ENCODE data around the gene CNNM1. TPM values are rescaled to one million over a fixed set of nuclear protein-coding genes. Genes with fewer than 3 reads are reported as not detected.

CNNM1 gene
- total and polyA plus RNA-seq, 3 experiments from 2014 or later = 0.11 to 0.16 TPM; not detected in 1

- peaks cover 8% of the 10 kb centered on the region for H3K36me3 ChIP-seq (ENCODE audit: insufficient read depth, low read length)
- H3K9me3 ChIP-seq (ENCODE audit: low read length) = no peaks in the 10 kb centered on the region
- H3K4me3 Mint-ChIP-seq = no peak overlapping the region
- H3K27ac Mint-ChIP-seq = peak overlapping the region in 1 of 8 donors; percentile 44
- no peaks in the 10 kb centered on the region for H3K27me3 ChIP-seq (ENCODE audit: insufficient read depth, low read length, poor library complexity, severe bottlenecking)
- DNase-seq = no peak
- no peaks in the 10 kb centered on the region for H3K9me3 Mint-ChIP-seq
- peaks cover 0 to 10% (median 4%) of the 10 kb centered on the region in 3 donors for H3K4me1 Mint-ChIP-seq
- H3K4me3 ChIP-seq (ENCODE audit: low read length) = no peak overlapping the region
- ChIA-PET CTCF (interaction anchor here (1.8 kb wide), 1 partner anchor 25 kb away, joined by 5 read pairs; no protein-coding TSS in a partner anchor), POLR2A (no interaction called here)
- H3K27me3 Mint-ChIP-seq = no peaks in the 10 kb centered on the region
- H3K27ac ChIP-seq (ENCODE audit: low read depth, low read length) = no peak overlapping the region
- H3K36me3 Mint-ChIP-seq = peaks cover 7 to 52% (median 11%) of the 10 kb centered on the region in 3 donors
- H3K4me1 ChIP-seq (ENCODE audit: insufficient read depth, low read length) = no peaks in the 10 kb centered on the region
Observed at GRCh38 chr10:99410876-99411275, 81.7 kb downstream of the CNNM1 start.

GRCh38 chr10:99411546-99411945 is 82.4 kb downstream of the CNNM1 start:
- Histone ChIP-seq H3K4me1 (ENCODE audit: insufficient read depth, low read length) (no peaks in the 10 kb centered on the region), H3K27me3 (ENCODE audit: insufficient read depth, low read length, poor library complexity, severe bottlenecking) (no peaks in the 10 kb centered on the region), H3K4me3 (ENCODE audit: low read length) (no peak overlapping the region), H3K27ac (ENCODE audit: low read depth, low read length) (no peak overlapping the region), H3K9me3 (ENCODE audit: low read length) (no peaks in the 10 kb centered on the region), H3K36me3 (ENCODE audit: insufficient read depth, low read length) (peaks cover 1% of the 10 kb centered on the region)
- Mint-ChIP-seq H3K9me3 (no peaks in the 10 kb centered on the region), H3K27me3 (no peaks in the 10 kb centered on the region), H3K4me1 (peaks cover 0 to 16% (median 7%) of the 10 kb centered on the region in 3 donors), H3K36me3 (peaks cover 7 to 52% (median 14%) of the 10 kb centered on the region in 3 donors), H3K4me3 (peak overlapping the region in 1 of 7 donors; percentile 1), H3K27ac (no peak overlapping the region)
- POLR2A ChIA-PET = no interaction called here
- CTCF ChIA-PET = interaction anchor here (1.3 to 1.8 kb wide), 2 partner anchors 9 to 24 kb away, joined by 4 to 5 read pairs; no protein-coding TSS in a partner anchor
- no peak for DNase-seq

- DNase-seq = no peak
- peaks cover 7 to 47% (median 11%) of the 10 kb centered on the region in 3 donors for H3K36me3 Mint-ChIP-seq
- Histone ChIP-seq H3K27ac (ENCODE audit: low read depth, low read length) (no peak overlapping the region), H3K27me3 (ENCODE audit: insufficient read depth, low read length, poor library complexity, severe bottlenecking) (no peaks in the 10 kb centered on the region), H3K4me1 (ENCODE audit: insufficient read depth, low read length) (no peaks in the 10 kb centered on the region), H3K36me3 (ENCODE audit: insufficient read depth, low read length) (no peaks in the 10 kb centered on the region), H3K4me3 (ENCODE audit: low read length) (no peak overlapping the region), H3K9me3 (ENCODE audit: low read length) (no peaks in the 10 kb centered on the region)
- CTCF ChIA-PET = interaction anchor here (1.3 to 1.8 kb wide), 2 partner anchors 10 to 24 kb away, joined by 4 to 5 read pairs; no protein-coding TSS in a partner anchor
- H3K27ac Mint-ChIP-seq = peak overlapping the region in 1 of 8 donors; percentile 42
- no peak overlapping the region for H3K4me3 Mint-ChIP-seq
- H3K9me3 Mint-ChIP-seq = no peaks in the 10 kb centered on the region
- POLR2A ChIA-PET = no interaction called here
- no peaks in the 10 kb centered on the region for H3K27me3 Mint-ChIP-seq
- H3K4me1 Mint-ChIP-seq = peaks cover 0 to 16% (median 7%) of the 10 kb centered on the region in 3 donors
Observed at GRCh38 chr10:99412099-99412498, 82.9 kb downstream of the CNNM1 start.

- Histone ChIP-seq H3K9me3 (ENCODE audit: low read length) (no peaks in the 10 kb centered on the region), H3K27ac (ENCODE audit: low read depth, low read length) (no peak overlapping the region), H3K27me3 (ENCODE audit: insufficient read depth, low read length, poor library complexity, severe bottlenecking) (no peaks in the 10 kb centered on the region), H3K4me3 (ENCODE audit: low read length) (no peak overlapping the region), H3K36me3 (ENCODE audit: insufficient read depth, low read length) (peaks cover 9% of the 10 kb centered on the region), H3K4me1 (ENCODE audit: insufficient read depth, low read length) (no peaks in the 10 kb centered on the region)
- peak overlapping the region in 2 of 8 donors; percentile 7 to 43 for H3K27ac Mint-ChIP-seq
- DNase-seq = no peak
- CTCF ChIA-PET = interaction anchor here (1.7 kb wide), 1 partner anchor 17 kb away, joined by 3 read pairs; no protein-coding TSS in a partner anchor
- no peaks in the 10 kb centered on the region for H3K9me3 Mint-ChIP-seq
- H3K27me3 Mint-ChIP-seq = no peaks in the 10 kb centered on the region
- peaks cover 0 to 13% (median 10%) of the 10 kb centered on the region in 3 donors for H3K4me1 Mint-ChIP-seq
- H3K36me3 Mint-ChIP-seq = peaks cover 26 to 57% (median 30%) of the 10 kb centered on the region in 3 donors
- POLR2A ChIA-PET = no interaction called here
- H3K4me3 Mint-ChIP-seq = no peak overlapping the region
Observed at GRCh38 chr10:99418910-99419624, 89.9 kb downstream of the CNNM1 start.

GRCh38 chr10:99419688-99420087 is 90.5 kb downstream of the CNNM1 start:
- no peaks in the 10 kb centered on the region for H3K9me3 ChIP-seq (ENCODE audit: low read length)
- H3K27me3 ChIP-seq (ENCODE audit: insufficient read depth, low read length, poor library complexity, severe bottlenecking) = no peaks in the 10 kb centered on the region
- H3K9me3 Mint-ChIP-seq = no peaks in the 10 kb centered on the region
- H3K27me3 Mint-ChIP-seq = no peaks in the 10 kb centered on the region
- peaks cover 9% of the 10 kb centered on the region for H3K36me3 ChIP-seq (ENCODE audit: insufficient read depth, low read length)
- H3K4me1 ChIP-seq (ENCODE audit: insufficient read depth, low read length) = no peaks in the 10 kb centered on the region
- H3K27ac ChIP-seq (ENCODE audit: low read depth, low read length) = no peak overlapping the region
- no peak overlapping the region for H3K4me3 Mint-ChIP-seq
- POLR2A ChIA-PET = no interaction called here
- H3K36me3 Mint-ChIP-seq = peaks cover 26 to 57% (median 30%) of the 10 kb centered on the region in 3 donors
- H3K4me1 Mint-ChIP-seq = peaks cover 0 to 8% (median 7%) of the 10 kb centered on the region in 3 donors
- CTCF ChIA-PET = interaction anchor here (1.7 kb wide), 1 partner anchor 16 kb away, joined by 3 read pairs; no protein-coding TSS in a partner anchor
- H3K4me3 ChIP-seq (ENCODE audit: low read length) = no peak overlapping the region
- DNase-seq = no peak
- H3K27ac Mint-ChIP-seq = no peak overlapping the region

GRCh38 chr10:99421233-99421739 is 92.1 kb downstream of the CNNM1 start:
- no peaks in the 10 kb centered on the region for H3K27me3 Mint-ChIP-seq
- Histone ChIP-seq H3K9me3 (ENCODE audit: low read length) (no peaks in the 10 kb centered on the region), H3K36me3 (ENCODE audit: insufficient read depth, low read length) (peaks cover 9% of the 10 kb centered on the region), H3K27ac (ENCODE audit: low read depth, low read length) (no peak overlapping the region), H3K4me1 (ENCODE audit: insufficient read depth, low read length) (no peaks in the 10 kb centered on the region), H3K27me3 (ENCODE audit: insufficient read depth, low read length, poor library complexity, severe bottlenecking) (no peaks in the 10 kb centered on the region), H3K4me3 (ENCODE audit: low read length) (no peak overlapping the region)
- peaks cover 0 to 3% (median 1%) of the 10 kb centered on the region in 3 donors for H3K4me1 Mint-ChIP-seq
- H3K36me3 Mint-ChIP-seq = peaks cover 22 to 58% (median 33%) of the 10 kb centered on the region in 3 donors
- no peaks in the 10 kb centered on the region for H3K9me3 Mint-ChIP-seq
- POLR2A ChIA-PET = no interaction called here
- CTCF ChIA-PET = no interaction called here
- no peak for DNase-seq
- no peak overlapping the region for H3K4me3 Mint-ChIP-seq
- peak overlapping the region in 2 of 8 donors; percentile 46 to 54 for H3K27ac Mint-ChIP-seq

GRCh38 chr10:99422529-99423096 is 93.5 kb downstream of the CNNM1 start:
- no peaks in the 10 kb centered on the region for H3K27me3 ChIP-seq (ENCODE audit: insufficient read depth, low read length, poor library complexity, severe bottlenecking)
- no peaks in the 10 kb centered on the region for H3K27me3 Mint-ChIP-seq
- H3K9me3 ChIP-seq (ENCODE audit: low read length) = no peaks in the 10 kb centered on the region
- H3K27ac Mint-ChIP-seq = no peak overlapping the region
- no peak overlapping the region for H3K4me3 Mint-ChIP-seq
- CTCF ChIA-PET = no interaction called here
- peaks cover 9% of the 10 kb centered on the region for H3K36me3 ChIP-seq (ENCODE audit: insufficient read depth, low read length)
- POLR2A ChIA-PET = no interaction called here
- DNase-seq = no peak
- H3K9me3 Mint-ChIP-seq = no peaks in the 10 kb centered on the region
- peaks cover 18 to 51% (median 28%) of the 10 kb centered on the region in 3 donors for H3K36me3 Mint-ChIP-seq
- H3K4me3 ChIP-seq (ENCODE audit: low read length) = no peak overlapping the region
- peaks cover 0 to 3% (median 0%) of the 10 kb centered on the region in 3 donors for H3K4me1 Mint-ChIP-seq
- H3K27ac ChIP-seq (ENCODE audit: low read depth, low read length) = no peak overlapping the region
- H3K4me1 ChIP-seq (ENCODE audit: insufficient read depth, low read length) = no peaks in the 10 kb centered on the region

GRCh38 chr10:99424656-99425055 is 95.5 kb downstream of the CNNM1 start:
- no peaks in the 10 kb centered on the region for H3K27me3 ChIP-seq (ENCODE audit: insufficient read depth, low read length, poor library complexity, severe bottlenecking)
- peaks cover 3% of the 10 kb centered on the region for H3K4me1 ChIP-seq (ENCODE audit: insufficient read depth, low read length)
- Mint-ChIP-seq H3K4me1 (peaks cover 8 to 12% (median 9%) of the 10 kb centered on the region in 3 donors), H3K9me3 (no peaks in the 10 kb centered on the region), H3K4me3 (peak overlapping the region in 1 of 7 donors; percentile 45), H3K27me3 (no peaks in the 10 kb centered on the region), H3K27ac (peak overlapping the region in 1 of 8 donors; percentile 44), H3K36me3 (peaks cover 11 to 34% (median 21%) of the 10 kb centered on the region in 3 donors)
- no peaks in the 10 kb centered on the region for H3K9me3 ChIP-seq (ENCODE audit: low read length)
- no peak for DNase-seq
- ChIA-PET CTCF (interaction anchor here (1.1 to 1.5 kb wide), 2 partner anchors 11 kb away, joined by 5 to 7 read pairs; no protein-coding TSS in a partner anchor), POLR2A (no interaction called here)
- H3K4me3 ChIP-seq (ENCODE audit: low read length) = no peak overlapping the region
- H3K36me3 ChIP-seq (ENCODE audit: insufficient read depth, low read length) = peaks cover 9% of the 10 kb centered on the region
- H3K27ac ChIP-seq (ENCODE audit: low read depth, low read length) = no peak overlapping the region

Measured in CD8-positive, alpha-beta memory T cell (primary cell).